Activated naive CD4-positive, alpha-beta T cell treated with anti-CD3 and anti-CD28 coated beads, Interleukin-2, amount 10 ng/mL, durations not matched to agents 7 days and 5 days (primary cell): ENCODE data around the gene CFAP251.
A peak's percentile ranks its signal among the peaks of the same experiment; 100 is the strongest.
"Not testable (repeated sequence)": the region's sequence is repeated elsewhere in the genome, so short reads cannot be mapped to it uniquely, and the experiment has no call there.

Experiments used
- CTCF ChIA-PET: fragments of 350-600 bp; sonication (Branson Sonifier 250); formaldehyde crosslinking; loops from one replicate; lab custom pipeline; 2021; ENCODE audit warnings: antibody characterized with exemption; lab: Charles Lee
- DNase-seq: peaks from one replicate; pipeline ENCODE4 v3.0.0-alpha.2; 2020
- H3K27ac Mint-ChIP-seq: one replicate; pipeline ENCODE4 v1.8.0; 2021; ENCODE audit warnings: mild to moderate bottlenecking, moderate library complexity, mixed read lengths
- H3K27me3 Mint-ChIP-seq: one replicate; pipeline ENCODE4 v1.8.0; 2021; ENCODE audit warnings: mild to moderate bottlenecking, mixed read lengths
- H3K36me3 Mint-ChIP-seq: one replicate; pipeline ENCODE4 v1.8.0; 2021; ENCODE audit warnings: mixed read lengths
- H3K4me1 Mint-ChIP-seq: one replicate; pipeline ENCODE4 v1.8.0; 2021; ENCODE audit warnings: mixed read lengths
- H3K4me3 Mint-ChIP-seq: one replicate; pipeline ENCODE4 v1.8.0; 2021; ENCODE audit warnings: mild to moderate bottlenecking, moderate library complexity, mixed read lengths
- H3K9me3 Mint-ChIP-seq: one replicate; pipeline ENCODE4 v1.8.0; 2021; ENCODE audit warnings: mixed read lengths

The CFAP251 gene

GRCh38 chr12:121921066-121921465 is 2.7 kb downstream of the CFAP251 start:
- Mint-ChIP-seq H3K27ac (no peak overlapping the region), H3K27me3 (peaks cover 4% of the 10 kb centered on the region), H3K4me3 (no peak overlapping the region), H3K4me1 (peaks cover 22% of the 10 kb centered on the region), H3K9me3 (no peaks in the 10 kb centered on the region), H3K36me3 (peaks cover 17% of the 10 kb centered on the region)
- no peak for DNase-seq
- CTCF ChIA-PET = no interaction called here

- Mint-ChIP-seq H3K4me1 (peaks cover 2% of the 10 kb centered on the region), H3K27me3 (peaks cover 4% of the 10 kb centered on the region), H3K27ac (no peak overlapping the region), H3K36me3 (no peaks in the 10 kb centered on the region), H3K4me3 (no peak overlapping the region), H3K9me3 (no peaks in the 10 kb centered on the region)
- no peak for DNase-seq
- CTCF ChIA-PET = no interaction called here
These were observed 6.9 kb downstream of the CFAP251 start for GRCh38 chr12:121925358-121925695.

DNA sequence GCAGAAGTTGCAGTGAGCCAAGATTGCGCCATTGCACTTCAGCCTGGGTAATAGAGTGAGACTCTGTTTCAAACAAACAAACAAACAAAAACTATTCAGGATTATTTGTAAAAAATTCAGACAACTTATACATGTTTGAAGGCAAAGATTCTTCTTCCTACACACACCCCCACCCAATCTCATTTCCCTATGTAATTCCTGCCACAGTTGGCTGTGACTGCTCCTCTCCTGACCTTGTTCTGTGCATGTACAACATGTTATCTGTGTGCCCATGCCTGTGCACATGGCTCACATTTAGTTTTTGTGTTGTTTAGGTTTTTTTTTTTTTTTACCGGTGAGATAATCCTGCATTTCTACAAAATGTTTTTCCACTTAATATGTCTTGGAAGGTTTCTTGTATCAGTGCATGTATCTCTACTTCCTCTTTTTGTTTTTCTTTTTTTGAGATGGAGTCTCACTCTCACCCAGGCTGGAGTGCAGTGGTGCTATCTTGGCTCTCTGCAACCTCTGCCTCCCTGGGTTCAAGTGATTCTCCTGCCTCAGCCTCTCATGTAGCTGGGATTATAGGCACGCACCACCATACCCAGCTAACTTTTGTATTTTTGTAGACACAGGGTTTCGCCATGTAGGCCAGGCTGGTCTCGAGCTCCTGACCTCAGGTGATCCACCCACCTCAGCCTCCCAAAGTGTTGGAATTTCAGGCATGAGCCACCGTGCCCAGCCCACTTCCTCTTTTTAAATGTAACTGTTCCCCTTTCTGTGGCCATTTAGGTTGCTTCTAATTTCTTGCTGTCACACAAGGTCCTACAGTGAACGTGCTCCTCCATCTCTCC is 8.7 kb downstream of the CFAP251 start:
- no peaks in the 10 kb centered on the region for H3K36me3 Mint-ChIP-seq
- CTCF ChIA-PET = no interaction called here
- H3K4me3 Mint-ChIP-seq = no peak overlapping the region
- DNase-seq = no peak
- no peak overlapping the region for H3K27ac Mint-ChIP-seq
- peaks cover 2% of the 10 kb centered on the region for H3K4me1 Mint-ChIP-seq
- H3K9me3 Mint-ChIP-seq = no peaks in the 10 kb centered on the region
- peaks cover 4% of the 10 kb centered on the region for H3K27me3 Mint-ChIP-seq

DNA sequence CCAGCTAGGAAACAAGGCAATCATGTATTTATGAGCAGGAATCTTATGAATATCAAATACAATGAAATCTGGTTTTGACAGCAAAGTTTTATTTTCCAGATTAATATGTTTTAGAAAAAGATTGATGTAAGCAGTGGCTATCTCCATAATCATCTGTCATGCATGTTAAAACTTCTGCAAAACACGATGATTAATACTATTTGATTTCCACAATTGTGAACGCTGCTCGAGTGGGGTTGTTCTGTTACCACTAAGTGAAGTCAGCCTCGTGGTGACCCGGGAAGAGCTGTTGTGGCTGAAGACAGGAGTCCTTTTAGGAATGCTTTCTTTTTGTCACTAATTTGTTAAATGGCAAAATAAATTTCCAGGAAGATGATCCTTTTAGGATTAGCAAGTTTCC is 9.4 kb downstream of the CFAP251 start:
- CTCF ChIA-PET = no interaction called here
- Mint-ChIP-seq H3K27me3 (peaks cover 4% of the 10 kb centered on the region), H3K4me3 (no peak overlapping the region), H3K27ac (no peak overlapping the region), H3K36me3 (no peaks in the 10 kb centered on the region), H3K9me3 (no peaks in the 10 kb centered on the region), H3K4me1 (peaks cover 2% of the 10 kb centered on the region)
- DNase-seq = no peak

DNA sequence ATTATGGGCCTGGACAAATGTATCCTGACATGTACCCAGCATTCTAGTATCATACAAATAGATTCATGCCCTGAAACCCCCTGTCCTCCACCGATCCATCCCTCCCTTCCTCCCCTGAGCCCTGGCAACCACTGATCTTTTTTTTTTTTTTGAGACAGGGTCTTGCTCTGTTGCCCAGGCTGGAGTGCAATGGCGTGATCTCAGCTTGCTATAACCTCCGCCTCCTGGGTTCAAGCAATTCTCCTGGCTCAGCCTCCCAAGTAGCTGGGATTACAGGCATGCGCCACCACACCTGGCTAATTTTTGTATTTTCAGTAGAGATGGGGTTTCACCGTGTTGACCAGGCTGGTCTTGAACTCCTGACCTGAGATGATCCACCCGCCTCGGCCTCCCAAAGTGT is 11.2 kb downstream of the CFAP251 start:
- H3K36me3 Mint-ChIP-seq, DNase-seq, H3K4me3 Mint-ChIP-seq, H3K4me1 Mint-ChIP-seq, H3K27me3 Mint-ChIP-seq, H3K27ac Mint-ChIP-seq, CTCF ChIA-PET, H3K9me3 Mint-ChIP-seq: not testable (repeated sequence)

- Mint-ChIP-seq H3K4me3 (no peak overlapping the region), H3K27ac (no peak overlapping the region), H3K4me1 (peaks cover 2% of the 10 kb centered on the region), H3K36me3 (no peaks in the 10 kb centered on the region), H3K9me3 (no peaks in the 10 kb centered on the region), H3K27me3 (no peaks in the 10 kb centered on the region)
- CTCF ChIA-PET = no interaction called here
- no peak for DNase-seq
These were observed 12.5 kb downstream of the CFAP251 start for GRCh38 chr12:121930862-121931261.

DNA sequence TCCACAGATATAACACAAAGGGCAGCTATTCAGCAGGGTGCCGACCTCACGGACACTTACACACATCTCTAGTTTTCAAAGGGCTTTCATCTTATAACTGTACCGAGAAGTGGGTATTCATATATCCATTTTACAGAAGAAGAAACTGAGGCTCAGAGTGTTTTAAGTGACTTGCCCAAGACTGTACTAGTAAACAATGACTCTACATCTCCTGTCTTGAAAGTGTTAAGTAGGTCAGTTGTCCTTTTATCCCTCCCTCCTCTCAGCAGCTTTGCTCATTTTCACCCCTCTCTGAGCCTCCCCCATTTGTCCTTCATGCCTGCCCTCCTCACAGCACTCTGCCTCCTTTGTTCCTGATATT is 13.8 kb downstream of the CFAP251 start:
- H3K4me1 Mint-ChIP-seq = peaks cover 3% of the 10 kb centered on the region
- no peaks in the 10 kb centered on the region for H3K9me3 Mint-ChIP-seq
- H3K4me3 Mint-ChIP-seq = no peak overlapping the region
- CTCF ChIA-PET = no interaction called here
- no peaks in the 10 kb centered on the region for H3K36me3 Mint-ChIP-seq
- no peaks in the 10 kb centered on the region for H3K27me3 Mint-ChIP-seq
- DNase-seq = no peak
- H3K27ac Mint-ChIP-seq = no peak overlapping the region

GRCh38 chr12:121932914-121933521 is 14.6 kb downstream of the CFAP251 start:
- H3K4me1 Mint-ChIP-seq = peaks cover 8% of the 10 kb centered on the region
- H3K27me3 Mint-ChIP-seq = no peaks in the 10 kb centered on the region
- CTCF ChIA-PET = no interaction called here
- no peak overlapping the region for H3K4me3 Mint-ChIP-seq
- H3K27ac Mint-ChIP-seq = no peak overlapping the region
- no peak for DNase-seq
- H3K9me3 Mint-ChIP-seq = no peaks in the 10 kb centered on the region
- no peaks in the 10 kb centered on the region for H3K36me3 Mint-ChIP-seq

DNA sequence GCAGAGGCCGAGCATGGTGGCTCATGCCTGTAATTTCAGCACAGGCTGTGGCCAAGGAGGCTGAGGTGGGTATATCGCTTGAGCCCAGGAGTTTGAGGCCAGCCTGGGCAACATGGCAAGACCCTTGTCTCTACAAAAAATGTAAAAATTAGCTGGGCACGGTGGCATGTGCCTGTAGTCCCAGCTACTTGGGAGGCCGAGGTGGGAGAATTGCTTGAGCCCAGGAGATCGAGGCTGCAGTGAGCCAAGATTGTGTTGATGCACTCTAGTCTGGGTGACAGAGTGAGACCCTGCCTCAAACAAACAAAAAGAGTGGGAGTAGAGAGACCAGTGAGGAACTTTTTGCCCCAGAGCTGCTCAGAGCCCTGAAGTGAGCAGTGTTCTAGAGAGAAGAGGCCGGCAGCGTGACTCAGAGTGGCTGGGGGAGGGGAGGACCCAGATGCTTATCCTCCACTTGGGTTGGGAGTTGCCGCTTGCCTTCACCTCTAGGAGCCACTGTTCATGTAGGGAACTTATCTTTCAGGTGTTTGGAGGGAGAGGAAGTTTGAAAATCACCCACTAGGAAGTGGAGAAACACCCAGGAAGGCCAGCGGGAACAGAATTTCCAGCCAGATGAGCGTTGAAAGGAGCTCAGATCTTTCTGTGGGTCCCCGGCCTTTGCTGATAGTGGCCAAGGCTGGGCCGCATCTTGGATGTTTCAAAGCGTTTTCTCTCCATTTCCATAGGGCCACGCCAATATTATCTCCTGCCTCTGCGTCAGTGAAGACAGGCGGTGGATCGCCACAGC is 15.3 kb downstream of the CFAP251 start:
- Mint-ChIP-seq H3K9me3 (no peaks in the 10 kb centered on the region), H3K4me3 (no peak overlapping the region), H3K4me1 (peaks cover 8% of the 10 kb centered on the region), H3K36me3 (no peaks in the 10 kb centered on the region), H3K27ac (no peak overlapping the region), H3K27me3 (no peaks in the 10 kb centered on the region)
- CTCF ChIA-PET = no interaction called here
- DNase-seq = no peak

- Mint-ChIP-seq H3K9me3 (no peaks in the 10 kb centered on the region), H3K27ac (no peak overlapping the region), H3K4me1 (peaks cover 13% of the 10 kb centered on the region), H3K4me3 (no peak overlapping the region), H3K27me3 (peaks cover 3% of the 10 kb centered on the region), H3K36me3 (no peaks in the 10 kb centered on the region)
- CTCF ChIA-PET = no interaction called here
- DNase-seq = no peak
These were observed 15.9 kb downstream of the CFAP251 start for GRCh38 chr12:121934309-121934664.

DNA sequence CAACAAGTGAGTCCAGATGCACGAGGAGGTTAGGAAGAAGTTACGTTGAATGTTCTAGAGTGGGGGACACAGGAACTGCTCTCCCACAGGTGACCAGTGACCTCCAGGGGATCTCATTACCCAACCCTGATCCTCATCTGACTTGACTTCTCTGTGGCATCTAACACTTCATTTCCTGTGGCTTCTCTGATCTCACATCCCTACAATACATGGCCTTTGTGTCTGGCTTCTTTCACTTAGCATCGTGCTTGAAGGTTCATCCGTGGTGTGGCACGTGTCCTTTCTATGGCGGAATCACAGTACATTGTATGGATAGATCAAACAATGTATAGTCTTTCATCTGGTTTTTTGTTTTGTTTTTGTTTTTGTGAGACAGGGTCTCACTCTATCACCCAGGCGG is 19.3 kb downstream of the CFAP251 start:
- CTCF ChIA-PET = no interaction called here
- H3K9me3 Mint-ChIP-seq = no peaks in the 10 kb centered on the region
- peaks cover 7% of the 10 kb centered on the region for H3K27me3 Mint-ChIP-seq
- H3K36me3 Mint-ChIP-seq = no peaks in the 10 kb centered on the region
- peak; percentile 37 for DNase-seq
- no peak overlapping the region for H3K27ac Mint-ChIP-seq
- H3K4me3 Mint-ChIP-seq = no peak overlapping the region
- H3K4me1 Mint-ChIP-seq = peaks cover 13% of the 10 kb centered on the region

DNA sequence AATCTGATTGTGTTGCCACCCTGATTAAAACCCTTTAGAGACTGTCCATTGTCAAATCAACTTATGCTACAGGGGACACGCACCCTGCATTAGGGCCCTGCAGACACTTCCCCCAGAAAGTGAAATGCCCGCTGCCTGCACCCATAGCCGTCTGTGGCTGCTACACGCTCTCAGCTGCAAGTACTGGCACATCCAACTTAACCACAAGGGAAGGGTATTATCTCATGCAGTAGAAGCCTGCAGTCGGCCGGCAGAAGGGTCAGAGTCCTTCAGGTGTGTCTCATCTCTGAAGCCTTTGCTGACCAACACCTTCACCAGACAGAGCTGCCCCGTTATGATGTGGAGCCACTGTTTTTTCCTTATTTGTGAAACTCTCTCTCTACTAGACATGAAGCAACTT is 20.8 kb downstream of the CFAP251 start:
- Mint-ChIP-seq H3K4me3 (no peak overlapping the region), H3K27ac (no peak overlapping the region), H3K27me3 (peaks cover 7% of the 10 kb centered on the region), H3K4me1 (peaks cover 13% of the 10 kb centered on the region), H3K9me3 (no peaks in the 10 kb centered on the region), H3K36me3 (no peaks in the 10 kb centered on the region)
- CTCF ChIA-PET = no interaction called here
- no peak for DNase-seq

- CTCF ChIA-PET = no interaction called here
- DNase-seq = no peak
- peaks cover 7% of the 10 kb centered on the region for H3K27me3 Mint-ChIP-seq
- no peaks in the 10 kb centered on the region for H3K36me3 Mint-ChIP-seq
- peaks cover 13% of the 10 kb centered on the region for H3K4me1 Mint-ChIP-seq
- H3K4me3 Mint-ChIP-seq = no peak overlapping the region
- no peak overlapping the region for H3K27ac Mint-ChIP-seq
- H3K9me3 Mint-ChIP-seq = no peaks in the 10 kb centered on the region
These were observed 21.8 kb downstream of the CFAP251 start for GRCh38 chr12:121939992-121940766.

DNA sequence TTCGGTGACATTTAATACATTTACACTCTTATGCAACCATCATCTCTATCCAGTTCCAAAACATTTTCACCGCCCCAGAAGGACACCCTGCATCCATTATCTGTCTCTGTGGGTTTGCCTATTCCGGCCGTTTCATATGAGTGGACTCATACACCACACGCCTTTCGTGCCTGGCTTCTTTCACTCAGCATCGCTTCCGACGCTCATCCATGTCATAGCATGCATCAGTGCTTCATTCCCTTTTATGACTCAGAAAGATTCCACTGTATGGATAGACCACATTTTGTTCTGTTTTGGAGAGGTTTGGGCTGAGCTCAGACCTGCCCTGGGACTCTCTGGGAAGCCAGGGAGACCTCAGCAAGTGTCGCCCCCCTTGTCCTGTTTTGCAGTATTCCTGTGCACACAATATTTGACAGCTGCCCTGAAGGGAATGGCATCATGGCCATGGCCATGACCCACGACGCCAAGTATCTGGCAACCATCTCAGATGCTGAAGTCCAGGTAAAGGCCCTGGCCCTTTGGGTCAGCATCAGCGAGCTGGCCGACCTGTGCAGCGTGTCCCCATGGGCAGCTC is 23.8 kb downstream of the CFAP251 start:
- peaks cover 9% of the 10 kb centered on the region for H3K27me3 Mint-ChIP-seq
- no peaks in the 10 kb centered on the region for H3K36me3 Mint-ChIP-seq
- H3K4me1 Mint-ChIP-seq = peaks cover 11% of the 10 kb centered on the region
- H3K9me3 Mint-ChIP-seq = no peaks in the 10 kb centered on the region
- no peak for DNase-seq
- H3K27ac Mint-ChIP-seq = no peak overlapping the region
- CTCF ChIA-PET = no interaction called here
- no peak overlapping the region for H3K4me3 Mint-ChIP-seq
